DLD1 (cell line): ENCODE measurements around the gene RNASEH2A.

Experiments
- in situ Hi-C: cut with HindIII; loops from 2 replicates; pipeline ENCODE4 v1.10.0; 2017; ENCODE audit warnings: low sequenced_read_pairs

RNASEH2A gene

GRCh38 chr19:12806242-12807081 lies at the start of gene RNASEH2A:
Gene RNASEH2A, plus strand, starts transcription at chr19:12806584. Its CDS starts 90 bp downstream, at chr19:12806674.
- in situ Hi-C loops = no loop called here

GRCh38 chr19:12757544-12758274 lies 48.7 kb upstream of the RNASEH2A start:
- in situ Hi-C loops = no loop called here

GRCh38 chr19:12759686-12760085 lies 46.7 kb upstream of the RNASEH2A start:
- in situ Hi-C loops = no loop called here

- in situ Hi-C loops = no loop called here
These were observed 43.3 kb upstream of the RNASEH2A start for GRCh38 chr19:12763100-12763499.

- in situ Hi-C loops = no loop called here
These were observed 41.7 kb upstream of the RNASEH2A start for GRCh38 chr19:12764698-12765097.

GRCh38 chr19:12766051-12766521 lies 40.3 kb upstream of the RNASEH2A start:
- in situ Hi-C loops = no loop called here

GRCh38 chr19:12767150-12767549 lies 39.2 kb upstream of the RNASEH2A start:
- in situ Hi-C loops = no loop called here

GRCh38 chr19:12767666-12768065 lies 38.7 kb upstream of the RNASEH2A start:
- in situ Hi-C loops = no loop called here

GRCh38 chr19:12769689-12770088 lies 36.7 kb upstream of the RNASEH2A start:
- in situ Hi-C loops = no loop called here

GRCh38 chr19:12770922-12771321 lies 35.5 kb upstream of the RNASEH2A start:
- in situ Hi-C loops = no loop called here

GRCh38 chr19:12772323-12772722 lies 34.1 kb upstream of the RNASEH2A start:
- in situ Hi-C loops = no loop called here

- in situ Hi-C loops = no loop called here
These were observed 32.8 kb upstream of the RNASEH2A start for GRCh38 chr19:12773571-12773970.

GRCh38 chr19:12774588-12775555 lies 31.5 kb upstream of the RNASEH2A start, which contains the start of gene HOOK2:
Gene HOOK2, minus strand, starts transcription at chr19:12775552. Its CDS starts 103 bp downstream, at chr19:12775449.
- in situ Hi-C loops = no loop called here

- in situ Hi-C loops = no loop called here
These were observed 29.0 kb upstream of the RNASEH2A start for GRCh38 chr19:12777217-12778016.

GRCh38 chr19:12778017-12778904 lies 28.1 kb upstream of the RNASEH2A start:
- in situ Hi-C loops = no loop called here

GRCh38 chr19:12778905-12779161 lies 27.6 kb upstream of the RNASEH2A start:
- in situ Hi-C loops = no loop called here

- in situ Hi-C loops = no loop called here
These were observed 27.0 kb upstream of the RNASEH2A start for GRCh38 chr19:12779162-12779993.

- in situ Hi-C loops = no loop called here
These were observed 24.3 kb upstream of the RNASEH2A start for GRCh38 chr19:12782174-12782423.
